OCI-LY7 (cell line): Measurements from ENCODE around the gene CACNA1B. TPM values are rescaled to one million over a fixed set of nuclear protein-coding genes. Genes with fewer than 3 reads are reported as not detected.

ENCODE experiments used
- BruUV-seq: library from RNA; stranded (reverse); fragments of 400-500 nt; replicated peaks from 2 replicates; lab custom pipeline; 2021; lab: Mats Ljungman, UMichigan
- CTCF ChIA-PET: fragments of 300-600 bp; sonication (Branson Sonifier 250); formaldehyde crosslinking; loops from one replicate; lab custom pipeline; 2022; ENCODE audit warnings: antibody characterized with exemption; ENCODE audit not compliant: unreplicated experiment; lab: Charles Lee
- POLR2A ChIA-PET: fragments of 300-600 bp; sonication (Branson Sonifier 250); formaldehyde crosslinking; loops from one replicate; lab custom pipeline; 2022; ENCODE audit warnings: antibody characterized with exemption; lab: Charles Lee
- DNase-seq: peaks from one replicate; pipeline ENCODE4 v3.0.0-alpha.2; 2015; ENCODE audit warnings: low spot score
- H2AFZ ChIP-seq: fragments of 200-600 bp; sonication (generic), shearing (Covaris generic); 2 replicates; pipeline ENCODE4 v1.6.1; 2014; ENCODE audit warnings: mild to moderate bottlenecking, antibody characterized with exemption, low read length, moderate library complexity
- H3K27ac ChIP-seq: fragments of 200-600 bp; sonication (generic); 2 replicates; pipeline ENCODE4 v1.5.1; 2014; ENCODE audit warnings: mixed run types, low read depth, mild to moderate bottlenecking, moderate library complexity, low read length, inconsistent platforms; ENCODE audit not compliant: poor library complexity, severe bottlenecking
- H3K36me3 ChIP-seq: fragments of 200-600 bp; sonication (generic); 2 replicates; pipeline ENCODE4 v1.6.1; 2014; ENCODE audit warnings: mild to moderate bottlenecking, antibody characterized with exemption, low read length, moderate library complexity, mixed read lengths; ENCODE audit not compliant: insufficient read depth
- H3K4me1 ChIP-seq: fragments of 200-600 bp; sonication (generic); 2 replicates; pipeline ENCODE4 v1.5.1; 2014; ENCODE audit warnings: mild to moderate bottlenecking, low read length; ENCODE audit not compliant: insufficient read depth, poor library complexity, severe bottlenecking
- H3K4me2 ChIP-seq: fragments of 200-600 bp; sonication (generic); 2 replicates; pipeline ENCODE4 v1.6.1; 2014; ENCODE audit warnings: mild to moderate bottlenecking, low read length
- H3K4me3 ChIP-seq: fragments of 200-600 bp; sonication (generic); 2 replicates; pipeline ENCODE4 v1.5.1; 2014; ENCODE audit warnings: mild to moderate bottlenecking, low read depth, low read length; ENCODE audit not compliant: poor library complexity, severe bottlenecking
- H3K79me2 ChIP-seq: fragments of 200-600 bp; sonication (generic); 2 replicates; pipeline ENCODE4 v1.6.1; 2016; ENCODE audit warnings: low read depth, mild to moderate bottlenecking, low read length, moderate library complexity, mixed read lengths; ENCODE audit not compliant: insufficient read depth
- H3K9me2 ChIP-seq: fragments of 200-600 bp; sonication (generic); 2 replicates; pipeline ENCODE4 v1.6.1; 2016; ENCODE audit warnings: mild to moderate bottlenecking, low read length, mixed read lengths; ENCODE audit not compliant: insufficient read depth
- H3K9me3 ChIP-seq: fragments of 200-600 bp; sonication (generic); 2 replicates; pipeline ENCODE4 v1.6.1; 2014; ENCODE audit warnings: mild to moderate bottlenecking, mixed run types, low read length, mixed read lengths
- H4K20me1 ChIP-seq: fragments of 200-600 bp; sonication (generic); 2 replicates; pipeline ENCODE4 v1.6.1; 2014; ENCODE audit warnings: mild to moderate bottlenecking, antibody characterized with exemption, low read length, moderate library complexity, mixed read lengths; ENCODE audit not compliant: insufficient read depth
- CTCF ChIP-seq: fragments of 200-600 bp; sonication (generic); conservative IDR thresholded peaks from 2 replicates; pipeline ENCODE4 v1.5.1; 2014; ENCODE audit warnings: mild to moderate bottlenecking, antibody characterized with exemption, low read length, moderate library complexity, mixed read lengths
- EZH2phosphoT487 ChIP-seq: fragments of 200-600 bp; sonication (generic); IDR thresholded peaks from 2 replicates; pipeline ENCODE4 v1.6.1; 2018; ENCODE audit warnings: low read depth, borderline replicate concordance, mild to moderate bottlenecking, mixed run types, antibody characterized with exemption, low read length, moderate library complexity, mixed read lengths
- intact Hi-C: fragments of 100-400 bp; cut with micrococcal nuclease; formaldehyde crosslinking; loops from one replicate; pipeline ENCODE4 v1.10.0; 2022; ENCODE audit not compliant: unreplicated experiment
- total RNA-seq, 2 experiments: library from RNA; depleted of rRNA in 1 of 2; stranded (reverse); fragments of >200 nt in 1 of 2; shearing (Covaris generic) in 1 of 2; gene quantifications; 2 replicates each; pipeline ENCODE4 v1.2.3, GENCODE V29; 2014 to 2022

CACNA1B gene
- total RNA-seq, 2 experiments from 2014 or later, result not detected

GRCh38 chr9:137893670-137894069, 16.1 kb downstream of the CACNA1B start:
- Histone ChIP-seq H3K9me3 (no peaks in the 10 kb centered on the region), H3K4me2 (no peak overlapping the region), H3K9me2 (no peaks in the 10 kb centered on the region), H3K36me3 (no peaks in the 10 kb centered on the region), H4K20me1 (no peaks in the 10 kb centered on the region), H3K4me3 (no peak overlapping the region), H3K4me1 (no peaks in the 10 kb centered on the region), H3K27ac (no peak overlapping the region), H2AFZ (no peak overlapping the region), H3K79me2 (no peaks in the 10 kb centered on the region)
- ChIA-PET POLR2A (no interaction called here), CTCF (no interaction called here)
- no peak for TF ChIP-seq EZH2phosphoT487
- TF ChIP-seq CTCF, result no peak
- no peak for DNase-seq
- intact Hi-C loops, result no loop called here
- BruUV-seq, result no TSS peak

DNA sequence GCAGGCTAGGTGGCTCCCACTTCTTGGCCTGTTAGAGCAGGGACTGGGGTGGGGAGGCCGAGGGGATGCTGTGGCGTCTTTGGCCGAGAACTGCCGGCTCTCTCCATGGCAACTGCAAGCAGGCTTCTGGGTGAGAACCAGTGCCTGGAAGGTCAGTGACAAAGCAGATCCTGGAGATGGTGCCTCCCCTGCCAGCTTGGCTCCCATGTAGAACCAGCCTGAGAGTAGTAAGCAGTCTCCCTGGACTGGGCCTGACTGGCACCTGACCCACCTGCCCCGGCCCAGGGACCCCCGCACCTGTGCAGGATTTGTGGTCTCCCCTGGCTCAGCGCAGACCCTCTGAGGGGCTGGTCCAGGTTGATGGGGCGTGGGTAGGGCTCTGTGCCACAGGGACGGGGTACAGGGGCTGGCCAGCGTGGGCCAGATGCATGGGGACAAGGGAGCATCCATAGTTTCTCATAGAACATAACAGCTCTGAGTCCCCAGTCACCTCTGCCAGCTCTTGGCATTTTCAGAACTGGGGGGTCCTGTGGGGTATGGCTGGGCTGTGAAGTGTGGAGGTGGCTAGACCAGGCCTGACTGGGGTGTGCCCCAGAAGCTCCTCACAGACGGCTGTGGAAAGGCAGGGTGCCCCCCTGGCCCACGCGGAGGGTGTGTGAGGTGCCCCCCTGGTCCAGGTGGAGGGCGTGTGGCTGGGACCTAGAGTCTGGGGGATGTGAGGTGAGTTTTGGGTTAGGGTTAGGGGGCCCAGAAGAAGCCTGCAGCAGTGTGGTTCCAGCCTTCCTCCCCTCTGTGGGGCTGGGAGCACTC, 22.2 kb downstream of the CACNA1B start:
- Histone ChIP-seq H2AFZ (no peak overlapping the region), H4K20me1 (no peaks in the 10 kb centered on the region), H3K4me3 (no peak overlapping the region), H3K4me2 (no peak overlapping the region), H3K9me2 (no peaks in the 10 kb centered on the region), H3K36me3 (no peaks in the 10 kb centered on the region), H3K79me2 (no peaks in the 10 kb centered on the region), H3K4me1 (no peaks in the 10 kb centered on the region), H3K27ac (no peak overlapping the region), H3K9me3 (no peaks in the 10 kb centered on the region)
- ChIA-PET CTCF (no interaction called here), POLR2A (no interaction called here)
- BruUV-seq, result no TSS peak
- intact Hi-C loops, result no loop called here
- TF ChIP-seq EZH2phosphoT487 (no peak), CTCF (no peak)
- DNase-seq, result no peak

GRCh38 chr9:137900584-137901310, 23.2 kb downstream of the CACNA1B start:
- no peak for DNase-seq
- Histone ChIP-seq H3K79me2 (no peaks in the 10 kb centered on the region), H3K9me3 (no peaks in the 10 kb centered on the region), H3K9me2 (no peaks in the 10 kb centered on the region), H3K4me3 (no peak overlapping the region), H2AFZ (no peak overlapping the region), H3K4me1 (no peaks in the 10 kb centered on the region), H3K36me3 (no peaks in the 10 kb centered on the region), H3K27ac (no peak overlapping the region), H3K4me2 (no peak overlapping the region), H4K20me1 (no peaks in the 10 kb centered on the region)
- TF ChIP-seq CTCF, result no peak
- TF ChIP-seq EZH2phosphoT487, result no peak
- ChIA-PET POLR2A (no interaction called here), CTCF (no interaction called here)
- no TSS peak for BruUV-seq
- intact Hi-C loops, result no loop called here
